ENCODE data around the gene SLC12A8.

- TF ChIP-seq CTCF (IDR thresholded peaks at IDR 0.05; ENCODE audit: low read depth, low read length) (no peak), POLR2A (IDR thresholded peaks at IDR 0.05; ENCODE audit: extremely low read depth, insufficient read length) (no peak)
These were observed 136.8 kb downstream of the SLC12A8 start for GRCh38 chr3:125075738-125076137.
